ENCODE data around the gene ELOVL7.
"Not testable (repeated sequence)": the region's sequence is repeated elsewhere in the genome, so short reads cannot be mapped to it uniquely, and the experiment has no call there.

ELOVL7 gene

DNA sequence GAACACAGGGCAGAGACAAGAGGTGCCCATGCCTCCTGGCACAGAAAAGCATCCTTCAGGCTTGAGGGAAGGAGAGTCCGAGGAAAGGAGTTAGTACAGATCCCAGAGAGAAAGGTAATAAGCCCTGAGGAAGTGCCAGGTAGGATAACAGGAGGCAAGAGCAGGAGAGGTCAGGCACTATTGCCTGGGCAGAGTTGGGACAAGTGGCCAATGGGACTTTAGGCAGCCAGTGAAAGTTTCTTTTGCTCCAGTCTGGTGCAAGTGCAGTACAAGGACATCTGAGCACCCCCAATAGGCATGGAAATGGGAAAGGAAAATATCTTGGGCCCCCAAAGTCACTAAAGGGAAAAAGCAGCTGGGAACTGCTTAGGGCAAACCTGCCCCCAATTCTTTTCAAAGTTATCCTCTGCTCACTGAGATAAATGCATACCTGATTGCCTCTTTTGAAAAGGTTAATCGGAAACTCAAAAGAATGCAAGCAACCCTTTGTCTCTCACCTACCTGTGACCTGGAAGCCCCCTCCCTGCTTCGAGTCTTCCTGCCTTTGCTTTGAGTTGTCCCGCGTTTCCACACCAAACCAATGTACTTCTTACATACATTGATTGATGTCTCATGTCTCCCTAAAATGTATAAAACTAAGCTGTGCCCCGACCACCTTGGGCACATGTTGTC is 46.5 kb downstream of the ELOVL7 start:
- Mint-ChIP-seq H3K36me3 (ENCODE audit: low read depth) (no peaks in the 10 kb centered on the region), H3K27ac (no peak overlapping the region), H3K4me3 (no peak overlapping the region), H3K9me3 (no peaks in the 10 kb centered on the region), H3K27me3 (no peaks in the 10 kb centered on the region), H3K4me1 (ENCODE audit: low read depth) (no peaks in the 10 kb centered on the region)
- intact Hi-C loops (cut with micrococcal nuclease): no loop called here

DNA sequence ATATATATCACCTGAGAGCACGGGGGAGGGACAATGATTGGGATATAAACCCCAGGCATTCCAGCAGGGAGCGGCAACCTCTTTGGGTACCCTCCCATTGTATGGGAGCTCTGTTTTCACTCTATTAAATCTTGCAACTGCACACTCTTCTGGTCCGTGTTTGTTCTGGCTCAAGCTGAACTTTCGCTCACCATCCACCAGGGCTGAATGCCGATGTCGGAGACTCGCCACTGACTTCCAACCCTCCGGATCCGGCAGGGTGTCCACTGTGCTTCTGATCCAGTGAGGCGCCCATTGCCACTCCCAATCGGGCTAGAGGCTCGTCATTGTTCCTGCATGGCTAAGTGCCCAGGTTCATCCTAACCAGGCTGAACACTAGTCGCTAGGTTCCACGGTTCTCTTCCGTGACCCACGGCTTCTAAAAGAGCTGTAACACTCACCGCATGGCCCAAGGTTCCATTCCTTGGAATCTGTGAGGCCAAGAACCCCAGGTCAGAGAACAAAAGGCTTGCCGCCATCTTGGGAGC is 48.6 kb downstream of the ELOVL7 start:
- H3K27ac Mint-ChIP-seq; intact Hi-C loops (cut with micrococcal nuclease): not testable (repeated sequence)

DNA sequence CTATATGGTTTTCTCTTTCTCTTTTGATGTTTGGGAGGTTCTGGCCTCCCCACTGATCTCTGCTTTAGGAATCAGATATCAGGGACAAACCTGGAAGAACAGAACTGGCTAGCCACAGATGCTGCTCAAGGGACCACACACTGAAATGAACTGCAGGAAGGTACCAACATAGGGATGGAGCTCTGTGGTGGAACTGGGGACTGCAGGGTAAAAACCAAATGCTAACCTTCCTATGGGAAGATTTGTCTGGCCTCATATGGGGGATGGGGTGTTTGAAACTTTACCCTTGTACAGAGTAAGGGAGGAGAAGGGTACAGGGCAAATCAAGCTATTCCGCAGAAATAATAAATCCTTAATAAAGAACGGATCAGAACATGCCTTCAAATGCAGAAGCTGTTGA is 49.4 kb downstream of the ELOVL7 start:
- Mint-ChIP-seq H3K27ac (no peak overlapping the region), H3K36me3 (ENCODE audit: low read depth) (no peaks in the 10 kb centered on the region), H3K27me3 (no peaks in the 10 kb centered on the region), H3K4me3 (no peak overlapping the region), H3K4me1 (ENCODE audit: low read depth) (no peaks in the 10 kb centered on the region), H3K9me3 (no peaks in the 10 kb centered on the region)
- intact Hi-C loops (cut with micrococcal nuclease): no loop called here

More for the DNA sequence above, 48.6 kb downstream of the ELOVL7 start:
- not testable (repeated sequence) for H3K4me3 Mint-ChIP-seq; H3K27me3 Mint-ChIP-seq; H3K4me1 Mint-ChIP-seq (ENCODE audit: low read depth); H3K36me3 Mint-ChIP-seq (ENCODE audit: low read depth); H3K9me3 Mint-ChIP-seq

DNA sequence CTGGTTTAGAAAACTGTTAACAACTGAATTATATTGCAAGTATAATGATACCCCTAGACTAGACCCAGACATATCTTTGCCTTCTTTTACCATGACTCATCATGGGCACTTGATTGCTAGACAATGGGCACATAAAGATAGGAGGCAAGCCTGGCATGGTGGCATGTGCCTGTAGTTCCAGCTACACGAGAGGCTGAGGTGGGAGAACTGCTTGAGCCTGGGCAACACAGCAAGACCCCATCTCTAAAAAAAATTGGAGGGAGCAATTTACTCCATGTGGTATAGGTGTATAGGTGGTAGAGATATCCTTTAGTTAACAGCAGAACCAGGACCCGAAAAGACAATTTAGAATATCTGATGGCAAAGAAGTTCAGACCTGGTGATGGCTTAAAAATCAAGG is 51.6 kb downstream of the ELOVL7 start:
- Mint-ChIP-seq H3K36me3 (ENCODE audit: low read depth) (no peaks in the 10 kb centered on the region), H3K27me3 (no peaks in the 10 kb centered on the region), H3K9me3 (no peaks in the 10 kb centered on the region), H3K4me1 (ENCODE audit: low read depth) (no peaks in the 10 kb centered on the region), H3K4me3 (no peak overlapping the region), H3K27ac (no peak overlapping the region)
- intact Hi-C loops (cut with micrococcal nuclease): no loop called here

DNA sequence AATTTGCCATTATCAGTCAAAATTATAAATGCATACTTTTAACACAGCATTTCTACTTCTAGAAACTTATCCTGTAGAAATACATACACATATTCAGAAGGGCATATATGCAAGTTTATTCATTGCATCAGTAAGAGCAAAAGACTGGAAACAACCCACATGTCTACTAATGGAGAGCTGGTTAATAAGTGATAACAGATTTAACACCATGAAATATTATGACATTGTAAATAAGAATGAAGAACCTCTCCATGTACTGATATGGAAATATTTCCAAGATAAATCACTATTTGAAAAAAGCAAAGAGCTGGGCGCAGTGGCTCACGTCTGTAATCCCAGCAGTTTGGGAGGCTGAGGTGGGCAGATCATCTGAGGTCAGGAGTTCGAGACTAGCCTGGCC is 54.5 kb downstream of the ELOVL7 start:
- no peaks in the 10 kb centered on the region for H3K9me3 Mint-ChIP-seq
- intact Hi-C loops (cut with micrococcal nuclease): no loop called here
- no peaks in the 10 kb centered on the region for H3K36me3 Mint-ChIP-seq (ENCODE audit: low read depth)
- H3K4me3 Mint-ChIP-seq: no peak overlapping the region
- no peaks in the 10 kb centered on the region for H3K27me3 Mint-ChIP-seq
- no peak overlapping the region for H3K27ac Mint-ChIP-seq
- H3K4me1 Mint-ChIP-seq (ENCODE audit: low read depth): no peaks in the 10 kb centered on the region

DNA sequence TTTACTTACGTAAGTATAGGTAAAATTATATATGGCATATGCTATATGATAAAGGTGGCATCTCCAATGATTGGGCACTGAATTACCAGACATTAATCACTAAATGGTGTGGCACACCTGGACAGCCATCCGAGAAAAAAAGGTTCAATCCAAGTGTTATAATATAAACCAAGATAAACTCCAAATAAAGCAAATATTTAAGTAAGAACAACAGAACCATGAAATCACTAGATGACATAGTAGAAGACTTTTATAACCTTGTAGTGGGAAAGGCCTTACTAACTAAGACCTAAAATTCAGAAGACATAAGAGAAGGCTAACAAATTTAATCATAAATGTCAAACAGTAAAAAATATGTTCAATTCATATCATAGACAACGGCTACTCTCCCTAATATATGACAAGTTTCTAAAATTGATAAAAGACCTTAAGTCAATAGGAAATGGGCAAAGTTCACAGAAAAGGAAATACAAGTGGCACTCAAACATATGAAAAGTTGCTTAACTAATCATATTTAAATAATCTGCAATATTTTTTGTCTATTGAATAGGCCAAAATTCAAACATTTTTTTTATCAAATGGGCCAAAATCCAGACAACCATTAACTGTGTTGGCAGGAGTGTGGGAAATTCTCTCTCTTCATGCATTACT is 55.1 kb downstream of the ELOVL7 start:
- Mint-ChIP-seq H3K9me3 (no peaks in the 10 kb centered on the region), H3K4me3 (no peak overlapping the region), H3K27me3 (no peaks in the 10 kb centered on the region), H3K27ac (no peak overlapping the region), H3K4me1 (ENCODE audit: low read depth) (no peaks in the 10 kb centered on the region), H3K36me3 (ENCODE audit: low read depth) (no peaks in the 10 kb centered on the region)
- intact Hi-C loops (cut with micrococcal nuclease): no loop called here

DNA sequence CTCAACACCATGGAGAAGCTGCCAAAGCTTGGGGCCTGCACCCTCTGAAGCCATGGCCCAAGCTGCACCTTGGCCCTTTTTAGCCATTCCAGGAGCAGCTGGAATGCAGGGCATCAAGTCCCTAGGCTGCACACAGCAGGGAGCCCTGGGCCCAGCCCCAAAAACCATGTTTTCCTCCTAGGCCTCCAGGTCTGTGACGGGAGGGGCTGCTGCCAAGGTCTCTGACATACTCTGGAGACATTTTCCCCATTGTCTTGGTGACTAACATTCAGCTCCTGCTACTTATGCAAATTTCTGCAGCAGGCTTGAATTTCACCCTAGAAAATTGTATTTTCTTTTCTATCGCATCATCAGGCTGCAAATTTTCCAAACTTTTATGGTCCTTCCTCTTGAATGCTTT is 64.6 kb downstream of the ELOVL7 start:
- Mint-ChIP-seq H3K9me3 (no peaks in the 10 kb centered on the region), H3K4me3 (no peak overlapping the region), H3K4me1 (ENCODE audit: low read depth) (no peaks in the 10 kb centered on the region), H3K27ac (no peak overlapping the region), H3K27me3 (no peaks in the 10 kb centered on the region), H3K36me3 (ENCODE audit: low read depth) (no peaks in the 10 kb centered on the region)
- intact Hi-C loops (cut with micrococcal nuclease): no loop called here

DNA sequence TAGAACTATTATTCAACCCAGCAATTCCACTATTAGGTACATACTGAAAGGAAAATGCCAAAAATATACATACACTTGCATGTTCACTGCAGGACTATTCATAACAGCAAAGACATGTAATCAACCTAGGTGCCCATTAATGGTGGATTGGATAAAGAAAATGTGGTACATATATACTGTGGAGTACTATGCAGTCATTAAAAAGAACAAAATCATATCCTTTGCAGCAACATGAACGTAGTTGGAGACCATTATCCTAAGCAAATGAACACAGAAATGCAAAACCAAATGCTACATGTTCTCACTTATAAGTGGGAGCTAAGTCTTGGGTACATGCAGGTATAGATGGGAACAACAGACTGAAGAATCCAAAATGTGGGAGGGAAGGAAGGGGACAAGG is 67.7 kb downstream of the ELOVL7 start:
- intact Hi-C loops (cut with micrococcal nuclease): no loop called here
- Mint-ChIP-seq H3K27me3 (no peaks in the 10 kb centered on the region), H3K9me3 (no peaks in the 10 kb centered on the region), H3K4me1 (ENCODE audit: low read depth) (no peaks in the 10 kb centered on the region), H3K27ac (no peak overlapping the region), H3K36me3 (ENCODE audit: low read depth) (no peaks in the 10 kb centered on the region), H3K4me3 (no peak overlapping the region)

DNA sequence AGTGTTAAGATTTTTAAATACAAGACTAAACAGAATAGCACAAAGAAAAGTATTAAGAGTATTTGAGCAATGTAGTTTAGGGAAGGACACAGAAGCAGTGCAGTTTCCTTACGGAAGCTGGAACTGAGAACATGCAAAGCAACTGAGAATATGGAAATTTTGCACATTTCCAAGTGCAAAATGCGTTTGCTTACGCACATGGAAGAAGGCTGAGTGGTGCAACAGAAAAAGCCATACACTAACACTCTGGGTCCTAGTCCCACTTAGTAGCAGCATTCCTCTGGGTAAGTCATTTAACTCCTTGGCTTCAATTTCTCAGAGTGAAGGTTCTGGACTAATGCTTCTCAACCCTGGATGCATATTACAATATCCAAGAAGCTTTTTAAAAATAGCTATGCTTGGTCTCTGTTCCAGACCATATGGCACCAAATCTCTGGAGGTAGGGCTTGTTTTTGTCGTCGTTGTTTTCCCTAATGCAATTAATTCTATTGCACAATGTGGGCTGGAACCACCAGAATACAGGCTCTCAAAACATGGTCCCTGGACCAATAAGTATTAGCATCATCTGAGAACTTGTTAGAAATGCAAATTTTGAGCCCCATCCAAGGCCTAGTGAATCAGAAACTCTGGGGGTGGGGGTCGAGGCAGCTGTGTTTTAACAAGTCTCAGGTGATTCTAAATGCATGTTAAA is 78.9 kb downstream of the ELOVL7 start:
- no peaks in the 10 kb centered on the region for H3K27me3 Mint-ChIP-seq
- H3K36me3 Mint-ChIP-seq (ENCODE audit: low read depth): no peaks in the 10 kb centered on the region
- no peak overlapping the region for H3K27ac Mint-ChIP-seq
- H3K4me1 Mint-ChIP-seq (ENCODE audit: low read depth): no peaks in the 10 kb centered on the region
- intact Hi-C loops (cut with micrococcal nuclease): no loop called here
- no peak overlapping the region for H3K4me3 Mint-ChIP-seq
- no peaks in the 10 kb centered on the region for H3K9me3 Mint-ChIP-seq

DNA sequence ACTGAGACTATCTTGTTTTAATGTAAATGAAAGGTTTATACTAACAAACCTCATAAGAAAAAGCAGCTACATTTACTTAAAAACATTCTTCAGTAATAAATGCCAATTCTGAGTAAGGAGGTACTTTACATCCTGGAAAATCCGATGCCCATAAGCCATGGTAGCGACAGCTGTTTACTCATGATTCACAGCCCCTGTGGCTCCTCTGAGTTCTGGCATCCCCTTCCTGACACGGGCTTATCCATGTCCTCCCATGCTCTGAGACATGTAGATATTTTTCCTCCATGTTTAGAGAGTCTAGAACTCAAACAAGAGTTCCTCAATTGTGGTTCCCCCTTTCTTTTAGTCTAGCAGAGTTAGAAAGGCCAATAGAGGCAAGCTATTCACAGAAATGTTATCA is 81.0 kb downstream of the ELOVL7 start:
- Mint-ChIP-seq H3K27ac (no peak overlapping the region), H3K9me3 (no peaks in the 10 kb centered on the region), H3K4me3 (no peak overlapping the region), H3K27me3 (no peaks in the 10 kb centered on the region), H3K4me1 (ENCODE audit: low read depth) (no peaks in the 10 kb centered on the region), H3K36me3 (ENCODE audit: low read depth) (no peaks in the 10 kb centered on the region)
- intact Hi-C loops (cut with micrococcal nuclease): no loop called here

DNA sequence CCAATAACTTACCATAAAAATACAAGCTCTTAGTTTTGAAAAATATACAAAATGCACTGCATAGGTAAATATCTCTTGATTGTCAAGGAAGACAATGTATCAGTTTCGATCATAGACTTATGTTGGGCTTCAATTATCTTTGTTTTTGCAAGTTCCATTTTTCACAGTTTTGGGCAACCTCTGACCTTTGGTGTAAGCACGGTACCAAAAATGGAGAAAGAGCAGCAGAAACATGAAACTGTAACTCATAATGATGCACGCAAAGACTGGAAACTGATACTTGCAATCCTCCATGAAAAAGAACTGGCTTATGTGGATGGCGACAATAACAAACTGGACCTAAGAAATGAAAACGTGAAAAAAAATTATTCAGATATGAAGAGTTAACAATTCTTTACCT is 89.6 kb downstream of the ELOVL7 start:
- intact Hi-C loops (cut with micrococcal nuclease): no loop called here
- no peaks in the 10 kb centered on the region for H3K36me3 Mint-ChIP-seq (ENCODE audit: low read depth)
- H3K27me3 Mint-ChIP-seq: no peaks in the 10 kb centered on the region
- H3K9me3 Mint-ChIP-seq: no peaks in the 10 kb centered on the region
- H3K27ac Mint-ChIP-seq: no peak overlapping the region
- no peaks in the 10 kb centered on the region for H3K4me1 Mint-ChIP-seq (ENCODE audit: low read depth)
- no peak overlapping the region for H3K4me3 Mint-ChIP-seq

DNA sequence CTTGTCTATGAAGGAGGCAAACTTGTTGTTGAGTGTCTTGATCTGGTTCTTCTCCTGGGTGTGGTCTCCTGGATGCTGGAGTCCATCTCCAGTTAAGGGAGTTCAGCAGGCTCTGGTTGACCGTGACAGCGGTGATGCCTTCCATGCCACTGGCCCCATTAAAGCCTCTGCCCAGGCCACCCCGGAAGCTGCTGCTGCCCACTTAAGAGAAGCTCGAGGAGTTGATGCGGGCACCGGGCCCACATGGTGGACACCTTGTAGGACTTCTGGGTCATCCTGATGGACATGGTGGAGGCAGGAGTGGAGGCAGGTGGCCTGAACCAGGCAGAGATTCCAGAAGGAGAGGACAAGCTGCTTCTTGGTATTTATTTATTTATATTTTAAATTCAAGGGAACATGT is 99.4 kb downstream of the ELOVL7 start:
- intact Hi-C loops (cut with micrococcal nuclease): no loop called here
- no peaks in the 10 kb centered on the region for H3K36me3 Mint-ChIP-seq (ENCODE audit: low read depth)
- H3K27me3 Mint-ChIP-seq: no peaks in the 10 kb centered on the region
- no peaks in the 10 kb centered on the region for H3K4me1 Mint-ChIP-seq (ENCODE audit: low read depth)
- no peak overlapping the region for H3K27ac Mint-ChIP-seq
- peaks cover 13% of the 10 kb centered on the region for H3K9me3 Mint-ChIP-seq
- H3K4me3 Mint-ChIP-seq: no peak overlapping the region

DNA sequence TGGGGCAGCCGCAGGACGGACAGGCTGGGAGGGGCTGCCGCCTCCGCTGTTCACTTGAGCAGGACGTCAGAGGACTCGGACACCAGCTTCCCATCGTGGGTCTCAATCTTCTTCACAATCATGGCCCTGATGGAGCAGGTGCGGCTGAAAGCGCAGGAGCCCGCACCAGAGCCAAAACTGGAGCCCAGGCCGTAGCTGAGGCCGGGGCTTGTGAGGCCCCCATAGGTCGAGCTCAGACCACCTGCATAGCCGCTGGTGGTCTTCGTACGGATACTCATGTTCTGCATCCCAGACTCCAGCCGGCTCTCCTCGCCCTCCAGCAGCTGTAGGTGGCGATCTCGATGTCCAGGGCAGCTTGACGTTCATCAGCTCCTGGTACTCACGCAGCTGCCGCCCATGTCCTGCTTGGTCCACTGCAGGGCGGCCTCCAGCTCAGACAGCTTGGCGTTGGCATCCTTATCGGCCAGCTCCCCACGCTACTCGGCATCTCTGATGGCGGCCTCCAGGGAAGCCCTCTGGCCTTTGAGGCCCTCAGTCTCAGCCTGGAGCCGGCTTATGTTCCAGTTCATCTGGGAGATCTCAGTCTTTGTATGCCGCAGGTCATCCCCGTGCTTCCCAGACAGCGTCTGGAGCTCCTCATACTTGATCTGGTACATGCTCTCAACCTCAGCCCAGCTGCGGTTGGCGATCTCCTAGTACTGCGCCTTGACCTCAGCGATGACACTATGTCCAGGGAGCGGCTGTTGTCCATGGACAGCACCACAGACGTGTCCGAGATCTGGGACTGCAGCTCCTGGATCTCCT is 100.4 kb downstream of the ELOVL7 start:
- intact Hi-C loops (cut with micrococcal nuclease): no loop called here
- no peak overlapping the region for H3K4me3 Mint-ChIP-seq
- H3K36me3 Mint-ChIP-seq (ENCODE audit: low read depth): no peaks in the 10 kb centered on the region
- no peaks in the 10 kb centered on the region for H3K27me3 Mint-ChIP-seq
- no peaks in the 10 kb centered on the region for H3K4me1 Mint-ChIP-seq (ENCODE audit: low read depth)
- H3K27ac Mint-ChIP-seq: no peak overlapping the region
- peaks cover 17% of the 10 kb centered on the region for H3K9me3 Mint-ChIP-seq

DNA sequence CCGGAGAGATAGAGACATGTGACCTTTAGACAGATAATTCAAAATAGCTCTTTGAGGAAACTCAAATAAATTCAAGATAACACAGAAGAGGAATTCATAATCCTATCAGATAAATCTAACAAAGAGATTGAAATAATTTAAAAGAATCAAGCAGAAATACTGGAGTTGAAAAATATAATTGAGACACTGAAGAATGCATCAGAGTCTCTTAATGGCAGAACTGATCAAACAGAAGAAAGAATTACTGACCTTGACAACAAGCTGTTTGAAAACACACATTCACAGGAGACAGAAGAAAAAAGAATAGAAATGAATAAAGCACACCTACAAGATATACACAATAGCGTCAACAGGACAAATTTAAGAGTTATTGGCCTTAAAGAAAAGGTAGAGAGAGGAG is 103.7 kb downstream of the ELOVL7 start:
- Mint-ChIP-seq H3K27me3 (no peaks in the 10 kb centered on the region), H3K36me3 (ENCODE audit: low read depth) (no peaks in the 10 kb centered on the region), H3K27ac (no peak overlapping the region), H3K4me1 (ENCODE audit: low read depth) (no peaks in the 10 kb centered on the region), H3K9me3 (peaks cover 17% of the 10 kb centered on the region), H3K4me3 (no peak overlapping the region)
- intact Hi-C loops (cut with micrococcal nuclease): no loop called here

Data from dendritic cell treated with granulocyte-macrophage colony-stimulating factor and Interleukin-4, amounts not matched to agents 40 ng/mL and 50 ng/mL, for 4 days (primary cell).